Measurements from ENCODE around the gene RAPGEF6. TPM values are rescaled to one million over a fixed set of nuclear protein-coding genes. Genes with fewer than 3 reads are reported as not detected.

The RAPGEF6 gene
- total and polyA plus RNA-seq, 2 of the 4 experiments (the other 2 are of a cell fraction) = 5.8 to 18.8 TPM

DNA sequence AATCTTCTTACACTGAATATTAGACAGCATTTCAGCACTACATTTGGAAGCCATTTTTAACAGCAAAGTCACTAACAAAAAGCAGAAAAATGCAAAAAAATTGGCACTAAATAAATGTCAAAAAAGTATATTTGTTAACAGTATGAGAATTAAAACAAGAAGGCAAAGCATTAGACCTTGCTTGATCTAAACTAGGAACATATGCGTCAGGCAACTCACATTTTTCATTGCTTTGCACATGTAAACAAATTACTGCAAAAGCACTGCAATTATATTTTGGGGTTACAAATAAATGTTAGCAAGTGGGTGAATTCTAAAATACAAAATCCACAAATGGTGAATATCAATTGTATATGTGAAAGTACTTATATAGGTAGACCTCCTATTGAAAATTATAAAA, 49.0 kb upstream of the RAPGEF6 start:
- BruUV-seq (replicated peaks) = no TSS peak

More for the DNA sequence above, 49.0 kb upstream of the RAPGEF6 start:
- Histone ChIP-seq H3K79me1 (ENCODE audit: low read depth in 1 of 2, low read length in 2 of 2) (peaks cover 10 to 47% of the 10 kb centered on the region in 2 experiments; a peak in 3 of 4 replicates), H3K9me3 (ENCODE audit: control insufficient read depth, insufficient read depth, low read length) (no peaks in the 10 kb centered on the region), H4K20me1 (ENCODE audit: insufficient read depth, low read length) (no peaks in the 10 kb centered on the region), H2AK9ac (replicated peaks; ENCODE audit: low read depth, low read length, poor library complexity) (no peak overlapping the region), H3K9ac (ENCODE audit: low read depth, low read length) (no peak overlapping the region), H2BK120ac (ENCODE audit: low read depth, low read length) (no peak overlapping the region), H3K4ac (ENCODE audit: low read depth, low read length) (no peak overlapping the region), H3K36me3 (ENCODE audit: control insufficient read depth, insufficient read depth, low read length) (peaks cover 7% of the 10 kb centered on the region; the same call in 1 of the 2 replicates), H3K4me2 (ENCODE audit: low read depth, low read length) (no peak overlapping the region), H2BK15ac (ENCODE audit: low read depth, low read length) (no peak overlapping the region), H3K4me1 (ENCODE audit: control insufficient read depth, insufficient read depth, low read length) (peaks cover 4% of the 10 kb centered on the region; the same call in 1 of the 2 replicates), H3K23ac (ENCODE audit: low read depth, low read length) (no peak overlapping the region), H3K56ac (ENCODE audit: extremely low read depth, insufficient read depth, low read length) (no peak overlapping the region), H2BK5ac (ENCODE audit: low read depth, low read length, poor library complexity, severe bottlenecking) (no peak overlapping the region), H3K27ac (ENCODE audit: insufficient read depth, low read length) (no peak overlapping the region; the same call in 1 of the 2 replicates), H3K14ac (replicated peaks; ENCODE audit: low read depth, low read length) (no peak overlapping the region), H4K5ac (ENCODE audit: low read depth, low read length) (no peak overlapping the region), H2BK20ac (ENCODE audit: low read depth, low read length) (no peak overlapping the region), H3K27me3 (ENCODE audit: control insufficient read depth, insufficient read depth, low read length) (no peaks in the 10 kb centered on the region), H2AK5ac (ENCODE audit: low read depth, low read length) (no peak overlapping the region), H2AFZ (replicated peaks; ENCODE audit: low read length, poor library complexity) (no peak overlapping the region), H3K18ac (ENCODE audit: low read depth, low read length) (no peak overlapping the region), H3K4me3 (ENCODE audit: insufficient read depth, low read depth, low read length) (no peak overlapping the region), H4K91ac (ENCODE audit: insufficient read depth, low read depth, low read length) (no peak overlapping the region), H4K8ac (ENCODE audit: low read depth in 2 of 2, low read length in 2 of 2) (no peak overlapping the region), H3K9me1 (ENCODE audit: insufficient read depth, low read length) (peaks cover 5% of the 10 kb centered on the region; the same call in 1 of the 2 replicates)
- intact Hi-C loops (cut with micrococcal nuclease) = no loop called here
- no peak for ATAC-seq (ENCODE audit: low read depth)
- no peak for TF ChIP-seq FOS (IDR thresholded peaks at IDR 0.05; ENCODE audit: low read depth, low read length)
- no peak for TF ChIP-seq MXI1 (IDR thresholded peaks at IDR 0.05; ENCODE audit: borderline replicate concordance, low read depth, low read length)
- TF ChIP-seq RAD21 (IDR thresholded peaks at IDR 0.05; ENCODE audit: low read length) = no peak
- TF ChIP-seq MAFK (IDR thresholded peaks at IDR 0.05; ENCODE audit: low read depth, low read length) = no peak
- TF ChIP-seq MAZ (IDR thresholded peaks at IDR 0.05; ENCODE audit: borderline replicate concordance, low read depth, low read length) = no peak
- TF ChIP-seq, protein P1, sequence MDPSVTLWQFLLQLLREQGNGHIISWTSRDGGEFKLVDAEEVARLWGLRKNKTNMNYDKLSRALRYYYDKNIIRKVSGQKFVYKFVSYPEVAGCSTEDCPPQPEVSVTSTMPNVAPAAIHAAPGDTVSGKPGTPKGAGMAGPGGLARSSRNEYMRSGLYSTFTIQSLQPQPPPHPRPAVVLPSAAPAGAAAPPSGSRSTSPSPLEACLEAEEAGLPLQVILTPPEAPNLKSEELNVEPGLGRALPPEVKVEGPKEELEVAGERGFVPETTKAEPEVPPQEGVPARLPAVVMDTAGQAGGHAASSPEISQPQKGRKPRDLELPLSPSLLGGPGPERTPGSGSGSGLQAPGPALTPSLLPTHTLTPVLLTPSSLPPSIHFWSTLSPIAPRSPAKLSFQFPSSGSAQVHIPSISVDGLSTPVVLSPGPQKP (IDR thresholded peaks at IDR 0.05; ENCODE audit: borderline replicate concordance, low read depth, low read length) = no peak
- dilution Hi-C loops (cut with HindIII; ENCODE audit: low sequenced_read_pairs, unreplicated experiment) = no loop called here
- peak; percentile 7 for DNase-seq
- in situ Hi-C loops (cut with MboI; ENCODE audit: low sequenced_read_pairs) = no loop called here
- no CpG with 5 or more reads among the region's 1 CpG for WGBS, 2 experiments (ENCODE audit: extremely low coverage in 2 of 2, insufficient read length in 1 of 2)
- ChIA-PET POLR2A (ENCODE audit: unreplicated experiment) (no interaction called here), CTCF (no interaction called here)

Data from IMR-90 (cell line).